Measurements from ENCODE around the gene ZNF444.

DNA sequence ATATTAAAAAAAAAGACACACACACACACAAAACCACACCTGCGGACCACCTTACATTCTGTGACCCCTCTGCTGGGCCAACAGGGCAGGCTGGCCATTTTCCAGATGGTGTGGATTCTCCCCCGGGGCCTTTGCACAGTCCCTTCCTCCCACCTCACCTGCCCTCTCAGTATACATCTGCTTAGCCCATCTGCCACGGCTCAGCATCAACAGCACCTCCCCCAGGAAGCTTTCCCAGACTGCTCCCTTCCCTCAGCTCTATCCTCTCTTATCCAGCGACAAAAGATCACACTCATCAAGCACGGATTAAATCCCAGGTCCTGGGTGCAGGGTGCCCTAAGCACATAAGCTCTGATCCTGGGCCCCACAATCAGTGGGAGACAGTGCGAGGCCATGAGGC is 24.5 kb upstream of the ZNF444 start:
- TF ChIP-seq, protein P1, sequence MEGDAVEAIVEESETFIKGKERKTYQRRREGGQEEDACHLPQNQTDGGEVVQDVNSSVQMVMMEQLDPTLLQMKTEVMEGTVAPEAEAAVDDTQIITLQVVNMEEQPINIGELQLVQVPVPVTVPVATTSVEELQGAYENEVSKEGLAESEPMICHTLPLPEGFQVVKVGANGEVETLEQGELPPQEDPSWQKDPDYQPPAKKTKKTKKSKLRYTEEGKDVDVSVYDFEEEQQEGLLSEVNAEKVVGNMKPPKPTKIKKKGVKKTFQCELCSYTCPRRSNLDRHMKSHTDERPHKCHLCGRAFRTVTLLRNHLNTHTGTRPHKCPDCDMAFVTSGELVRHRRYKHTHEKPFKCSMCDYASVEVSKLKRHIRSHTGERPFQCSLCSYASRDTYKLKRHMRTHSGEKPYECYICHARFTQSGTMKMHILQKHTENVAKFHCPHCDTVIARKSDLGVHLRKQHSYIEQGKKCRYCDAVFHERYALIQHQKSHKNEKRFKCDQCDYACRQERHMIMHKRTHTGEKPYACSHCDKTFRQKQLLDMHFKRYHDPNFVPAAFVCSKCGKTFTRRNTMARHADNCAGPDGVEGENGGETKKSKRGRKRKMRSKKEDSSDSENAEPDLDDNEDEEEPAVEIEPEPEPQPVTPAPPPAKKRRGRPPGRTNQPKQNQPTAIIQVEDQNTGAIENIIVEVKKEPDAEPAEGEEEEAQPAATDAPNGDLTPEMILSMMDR (IDR thresholded peaks at IDR 0.05; ENCODE audit: extremely low read depth in 1 of 2, insufficient read depth in 1 of 2, low read depth in 1 of 2, low read length in 2 of 2) = no peak
- no peak for TF ChIP-seq POLR2A (IDR thresholded peaks at IDR 0.05; ENCODE audit: low read depth, low read length)

Data from endothelial cell of umbilical vein (primary cell).